GM08714 (cell line): Measurements from ENCODE around the gene PCGF2.
A peak's percentile ranks its signal among the peaks of the same experiment; 100 is the strongest.

ENCODE experiments used
- H3K4me3 ChIP-seq: fragments of 200-500 bp; sonication (Bioruptor generic); 2 replicates; pipeline ENCODE4 v1.5.1; 2014; ENCODE audit warnings: mild to moderate bottlenecking, low read length, inconsistent platforms
- ZNF274 ChIP-seq: IDR thresholded peaks from 2 replicates; pipeline ENCODE4 v1.6.1; 2012; ENCODE audit warnings: mild to moderate bottlenecking, low read depth, low read length

Gene PCGF2

GRCh38 chr17:38701504-38702165 is 46.5 kb downstream of the PCGF2 start:
- TF ChIP-seq ZNF274 = no peak
- peak overlapping the region; percentile 56; the same call in 1 of the 2 replicates for H3K4me3 ChIP-seq

- TF ChIP-seq ZNF274 = no peak
- no peak overlapping the region for H3K4me3 ChIP-seq
Measured at GRCh38 chr17:38698760-38699159, 49.4 kb downstream of the PCGF2 start.

GRCh38 chr17:38697061-38697820 is 50.9 kb downstream of the PCGF2 start:
- TF ChIP-seq ZNF274 = no peak
- no peak overlapping the region for H3K4me3 ChIP-seq

- no peak for TF ChIP-seq ZNF274
- no peak overlapping the region for H3K4me3 ChIP-seq
Measured at GRCh38 chr17:38693700-38694329, 54.3 kb downstream of the PCGF2 start.

- TF ChIP-seq ZNF274 = no peak
- H3K4me3 ChIP-seq = no peak overlapping the region
Measured at GRCh38 chr17:38691154-38691553, 57.0 kb downstream of the PCGF2 start.

- no peak for TF ChIP-seq ZNF274
- H3K4me3 ChIP-seq = no peak overlapping the region
Measured at GRCh38 chr17:38690386-38690785, 57.8 kb downstream of the PCGF2 start.

- H3K4me3 ChIP-seq = no peak overlapping the region
- no peak for TF ChIP-seq ZNF274
Measured at GRCh38 chr17:38687286-38687685, 60.9 kb downstream of the PCGF2 start.

GRCh38 chr17:38685491-38685890 is 62.6 kb downstream of the PCGF2 start:
- H3K4me3 ChIP-seq = no peak overlapping the region
- no peak for TF ChIP-seq ZNF274
